ENCODE measurements around the gene ATG4A.

DNA sequence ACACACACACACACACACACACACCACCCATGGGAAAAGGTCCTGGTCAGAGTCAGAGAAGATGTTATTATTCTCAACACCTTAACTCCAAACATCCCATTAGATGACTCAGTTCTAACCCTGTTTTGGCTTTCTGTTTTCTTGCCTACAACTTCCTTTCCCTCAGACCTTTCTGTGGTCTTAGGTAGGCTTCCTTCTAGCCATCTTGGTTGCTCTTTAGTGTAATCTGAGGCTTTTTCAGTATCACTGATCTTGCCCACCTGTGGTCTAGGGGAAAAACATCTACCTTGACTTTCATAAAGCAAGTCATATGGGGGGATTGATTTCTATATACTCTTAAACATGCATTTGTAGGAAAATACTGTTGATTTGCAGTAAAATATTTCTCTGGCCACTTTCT lies 56.9 kb downstream of the ATG4A start:
- TF ChIP-seq CTCF (IDR thresholded peaks at IDR 0.05) (no peak), POLR2A (IDR thresholded peaks at IDR 0.05) (no peak)
